ENCODE data around the gene AP1M1.

The AP1M1 gene

DNA sequence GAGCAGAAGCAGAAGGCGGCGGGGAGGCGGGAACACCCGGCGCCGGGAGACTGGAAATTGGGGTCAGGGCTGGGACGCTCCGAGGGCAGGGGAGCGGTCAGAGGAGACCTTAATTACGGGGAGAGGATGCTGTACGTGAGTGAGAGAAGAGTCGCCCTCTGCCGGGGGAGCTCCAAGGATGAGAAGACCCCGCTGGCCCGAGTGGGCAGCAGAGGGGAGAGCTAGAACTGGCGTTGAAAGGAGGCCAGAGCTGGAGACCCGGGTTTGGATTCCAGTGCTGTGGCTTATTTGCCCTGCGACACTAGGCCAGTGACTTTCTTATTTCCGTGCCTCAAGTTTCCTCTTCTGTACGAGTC lies 12.0 kb upstream of the AP1M1 start:
- DNase-seq, result no peak

DNA sequence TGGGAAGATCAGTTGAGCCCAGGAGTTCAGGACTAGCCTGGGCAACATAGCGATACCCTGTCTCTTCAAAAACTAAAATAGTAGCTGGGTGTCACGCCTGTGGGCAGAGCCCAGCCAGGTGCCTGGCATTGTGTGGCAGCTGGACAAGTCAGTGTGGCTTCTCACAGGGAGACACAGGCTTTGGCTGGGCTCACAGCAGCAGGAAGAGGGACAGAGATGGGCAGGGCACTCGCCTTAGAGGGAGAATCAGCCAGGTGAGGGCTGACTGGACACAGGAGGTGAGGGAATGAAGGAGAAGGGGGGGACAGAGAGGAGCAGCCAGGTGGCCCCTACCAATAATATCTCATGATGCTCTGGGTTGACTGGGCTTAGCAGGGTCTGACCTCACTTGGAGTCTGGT lies 9.2 kb upstream of the AP1M1 start:
- no peak for DNase-seq

DNA sequence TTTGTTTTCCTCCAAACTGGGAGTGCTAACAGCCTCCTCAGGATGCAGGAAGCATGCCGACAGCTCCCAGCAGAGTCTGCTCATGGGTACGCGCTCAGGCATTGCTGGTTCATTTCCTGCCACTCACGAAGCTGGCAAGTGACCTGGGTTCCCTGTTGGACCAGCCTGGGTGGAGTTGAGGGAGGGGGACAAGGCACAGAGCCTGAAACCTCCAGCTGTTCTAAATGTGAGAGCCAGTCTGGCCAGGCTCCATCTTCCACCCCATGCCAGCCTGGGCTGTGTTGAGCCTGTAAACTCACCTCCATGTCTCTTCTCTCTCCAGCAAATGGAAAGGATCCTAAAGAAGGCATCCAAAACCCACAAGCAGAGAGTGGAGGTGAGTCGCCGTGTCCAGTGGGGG lies 7.5 kb upstream of the AP1M1 start:
- no peak for DNase-seq

DNA sequence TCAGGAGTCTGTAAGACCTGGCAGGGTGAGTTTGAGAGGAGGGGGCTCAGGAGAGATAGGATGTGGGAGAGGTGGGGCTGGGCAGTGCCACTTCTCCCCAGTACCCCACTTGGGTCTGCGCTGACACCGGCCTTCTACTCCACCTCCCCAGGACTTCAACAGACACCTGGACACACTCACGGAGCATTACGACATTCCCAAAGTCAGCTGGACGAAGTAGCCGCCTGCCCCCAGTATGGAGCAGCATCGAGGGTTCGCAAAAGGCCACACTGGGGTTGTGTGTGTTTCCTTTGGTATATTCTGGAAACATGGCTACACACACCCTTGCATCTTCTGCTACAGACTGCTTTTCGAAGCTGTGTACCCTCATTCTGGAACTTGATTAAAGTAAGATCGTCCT lies 7.0 kb upstream of the AP1M1 start:
- DNase-seq, result no peak

DNA sequence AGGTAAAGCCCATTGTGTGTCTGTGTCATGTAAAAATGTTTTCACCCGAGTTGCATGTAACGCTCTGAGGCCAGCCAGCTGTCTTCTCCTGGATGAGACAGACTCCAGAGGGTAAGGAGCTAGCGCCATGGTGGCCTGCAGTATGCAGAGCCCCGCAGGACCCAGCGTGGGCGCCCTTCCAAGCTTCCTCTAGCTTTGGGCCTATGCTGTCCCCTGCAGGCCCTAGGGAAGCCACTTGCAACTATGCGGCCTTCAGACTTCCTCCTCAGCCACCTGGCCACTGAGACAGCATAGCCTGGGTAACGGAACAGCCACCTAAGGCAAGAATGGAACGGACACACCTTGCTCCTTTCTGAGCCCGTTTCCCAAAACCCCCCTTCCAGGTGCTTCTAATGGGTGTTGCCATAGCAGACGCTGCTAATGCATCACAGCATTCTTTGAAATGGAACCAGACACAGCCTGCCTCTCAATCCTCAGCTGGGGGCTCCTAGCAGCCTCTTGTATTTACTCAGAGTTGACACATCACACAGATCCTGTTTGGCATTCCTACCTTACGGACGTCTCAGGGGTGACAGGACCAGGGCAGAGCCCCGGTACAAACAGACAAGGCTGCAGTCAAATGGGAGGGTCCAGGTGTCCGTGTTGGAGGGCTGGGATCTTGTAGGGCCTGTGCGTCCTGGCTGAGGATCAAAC lies 6.3 kb upstream of the AP1M1 start:
- no peak for DNase-seq

DNA sequence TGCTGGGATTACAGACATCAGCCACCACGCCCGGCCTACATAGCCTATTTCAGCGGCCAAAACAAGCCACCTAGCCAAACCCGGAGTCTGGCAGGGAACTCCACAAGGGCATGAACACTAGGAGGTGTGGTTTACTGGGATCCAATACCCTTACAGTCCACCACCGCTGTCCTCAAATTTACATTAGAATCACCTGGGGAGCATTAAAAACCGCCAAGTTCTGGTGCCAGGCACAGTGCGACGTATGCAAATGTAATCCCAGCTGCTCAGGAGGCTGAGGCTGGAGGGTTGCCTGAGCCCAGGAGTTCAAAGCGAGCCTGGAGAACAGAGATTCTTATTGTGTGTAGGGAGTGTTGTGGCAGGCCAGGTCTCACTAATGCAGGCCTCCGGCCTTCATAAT lies 4.2 kb upstream of the AP1M1 start:
- no peak for DNase-seq

DNA sequence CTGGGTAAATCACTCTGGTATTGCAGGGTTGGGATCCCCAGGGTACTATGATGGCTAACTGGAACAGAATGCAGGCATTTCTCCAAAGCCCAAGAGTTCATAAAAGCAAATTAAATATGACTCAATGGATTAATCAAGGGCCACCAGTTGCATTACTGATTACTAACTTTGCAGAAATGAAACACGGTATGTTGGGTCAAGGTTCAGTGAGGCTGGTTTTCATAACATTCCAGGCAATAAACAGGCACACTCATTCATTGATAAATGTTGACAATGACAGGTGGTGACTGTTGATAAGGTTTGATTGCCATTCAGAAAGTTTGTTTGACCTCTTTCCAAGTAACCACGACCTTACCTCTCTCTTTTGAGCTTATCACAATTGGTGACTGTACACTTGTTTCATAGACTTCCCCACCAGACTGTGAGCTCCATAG lies 506 bp upstream of the AP1M1 start:
- no peak for DNase-seq

DNA sequence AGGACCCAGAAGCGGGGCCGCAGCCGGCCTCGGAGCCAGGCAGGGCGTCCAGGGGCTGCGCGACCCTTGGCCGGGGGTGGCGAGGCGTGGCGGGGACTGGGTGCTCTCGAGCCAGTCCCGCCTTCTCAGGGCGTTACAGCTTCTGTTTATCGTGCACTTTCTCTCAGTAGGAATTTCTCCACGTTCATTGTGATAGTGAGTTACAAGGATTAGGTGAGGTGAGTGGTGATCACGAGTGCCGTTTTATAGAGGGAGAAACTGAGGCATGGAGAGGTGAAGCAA lies 600 bp downstream of the AP1M1 start:
- no peak for DNase-seq

DNA sequence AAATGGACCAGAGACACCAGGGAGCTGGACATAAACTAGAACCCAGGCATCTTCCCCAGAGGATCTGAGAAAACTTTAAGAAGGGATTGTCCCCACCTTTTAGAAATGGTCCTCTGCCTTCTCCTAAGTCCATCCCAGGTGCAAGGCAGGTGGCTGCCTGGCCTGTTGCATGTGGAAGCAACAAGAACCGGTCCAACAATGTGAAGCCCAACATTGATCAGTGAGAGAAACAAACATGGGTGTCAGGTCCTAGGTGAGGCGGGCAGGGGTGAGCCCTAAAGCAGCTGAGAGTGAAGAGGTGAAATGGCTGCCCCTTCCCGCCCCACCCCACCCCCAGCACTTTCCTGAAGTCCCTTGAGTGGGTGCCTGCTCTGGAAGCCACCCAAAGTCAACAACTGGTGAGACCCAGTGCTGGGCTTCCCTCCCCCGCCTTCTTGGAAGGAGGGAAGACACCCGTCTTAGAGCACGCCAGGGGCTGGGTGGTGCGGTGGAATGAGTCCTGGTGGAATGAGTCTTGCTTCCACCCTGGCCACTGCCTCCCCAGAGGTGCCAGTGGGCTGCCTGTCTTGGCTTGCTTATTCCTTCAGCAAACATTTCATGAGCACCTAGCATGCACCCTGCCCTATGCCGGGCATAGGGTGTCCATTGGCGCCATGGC lies 1.7 kb downstream of the AP1M1 start:
- DNase-seq, result no peak

DNA sequence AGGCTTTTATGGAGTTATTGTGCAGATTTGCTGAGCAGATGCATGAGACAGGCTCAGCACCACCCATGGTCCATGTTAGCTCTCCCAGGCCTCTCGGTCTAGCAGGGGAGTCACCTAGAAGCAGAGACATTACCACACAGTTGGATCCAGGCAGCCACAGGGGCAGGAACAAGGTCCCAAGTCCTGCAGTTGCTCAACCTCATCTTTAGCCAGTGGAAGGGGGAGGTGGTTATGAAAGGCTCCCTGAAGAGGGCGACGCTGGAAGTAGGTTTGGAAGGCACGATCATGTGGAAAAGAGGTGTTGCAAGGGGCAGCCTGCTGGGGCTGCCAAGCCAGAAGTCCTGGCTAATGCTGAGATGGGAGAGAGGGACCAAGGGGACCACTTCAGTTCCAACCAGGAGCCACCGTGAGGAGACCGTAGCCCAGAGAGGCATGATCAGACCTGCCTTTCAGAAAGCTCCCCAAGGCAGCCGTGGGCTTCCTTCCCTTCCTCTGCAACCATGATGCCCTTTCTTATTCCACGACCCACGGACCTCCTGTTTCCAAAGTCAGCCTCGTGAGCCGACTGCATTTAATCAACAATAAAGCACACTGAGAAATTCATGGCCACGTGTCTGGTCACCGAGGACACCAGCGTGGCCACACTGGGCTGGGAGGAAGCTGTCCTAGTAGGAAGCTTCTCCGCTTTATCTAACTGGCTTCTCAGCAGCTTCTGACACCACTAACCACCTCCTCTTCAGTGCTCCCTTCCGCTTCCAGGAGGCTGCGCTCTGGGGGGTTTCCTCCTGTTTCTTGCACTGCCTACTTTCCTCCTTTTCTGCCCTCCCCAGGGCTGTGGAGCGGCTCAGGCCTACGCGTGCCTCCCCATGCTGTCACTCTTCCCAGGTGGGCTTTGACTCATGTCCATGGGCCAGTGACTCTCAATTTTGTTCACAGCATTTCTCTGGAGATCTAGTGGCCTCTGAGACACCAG lies 2.6 kb downstream of the AP1M1 start:
- DNase-seq, result no peak

DNA sequence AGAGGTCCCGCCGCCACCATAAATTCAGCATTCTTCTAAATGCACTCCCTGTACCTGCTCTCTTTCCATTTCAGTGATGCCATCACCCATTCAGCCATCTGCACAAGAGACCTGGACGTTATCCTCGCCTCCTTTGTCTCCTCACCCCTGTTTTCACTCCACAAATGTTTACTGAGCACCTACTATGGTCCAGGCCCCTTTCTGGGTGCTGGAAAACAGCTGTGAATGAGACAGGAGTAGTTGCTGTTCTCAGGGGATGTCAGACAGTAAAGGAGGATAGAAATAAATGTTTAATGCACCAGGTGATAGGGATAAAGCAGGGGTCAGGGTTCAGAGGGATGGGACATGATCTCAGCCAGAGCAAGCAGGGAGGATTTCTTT lies 3.3 kb downstream of the AP1M1 start:
- no peak for DNase-seq

DNA sequence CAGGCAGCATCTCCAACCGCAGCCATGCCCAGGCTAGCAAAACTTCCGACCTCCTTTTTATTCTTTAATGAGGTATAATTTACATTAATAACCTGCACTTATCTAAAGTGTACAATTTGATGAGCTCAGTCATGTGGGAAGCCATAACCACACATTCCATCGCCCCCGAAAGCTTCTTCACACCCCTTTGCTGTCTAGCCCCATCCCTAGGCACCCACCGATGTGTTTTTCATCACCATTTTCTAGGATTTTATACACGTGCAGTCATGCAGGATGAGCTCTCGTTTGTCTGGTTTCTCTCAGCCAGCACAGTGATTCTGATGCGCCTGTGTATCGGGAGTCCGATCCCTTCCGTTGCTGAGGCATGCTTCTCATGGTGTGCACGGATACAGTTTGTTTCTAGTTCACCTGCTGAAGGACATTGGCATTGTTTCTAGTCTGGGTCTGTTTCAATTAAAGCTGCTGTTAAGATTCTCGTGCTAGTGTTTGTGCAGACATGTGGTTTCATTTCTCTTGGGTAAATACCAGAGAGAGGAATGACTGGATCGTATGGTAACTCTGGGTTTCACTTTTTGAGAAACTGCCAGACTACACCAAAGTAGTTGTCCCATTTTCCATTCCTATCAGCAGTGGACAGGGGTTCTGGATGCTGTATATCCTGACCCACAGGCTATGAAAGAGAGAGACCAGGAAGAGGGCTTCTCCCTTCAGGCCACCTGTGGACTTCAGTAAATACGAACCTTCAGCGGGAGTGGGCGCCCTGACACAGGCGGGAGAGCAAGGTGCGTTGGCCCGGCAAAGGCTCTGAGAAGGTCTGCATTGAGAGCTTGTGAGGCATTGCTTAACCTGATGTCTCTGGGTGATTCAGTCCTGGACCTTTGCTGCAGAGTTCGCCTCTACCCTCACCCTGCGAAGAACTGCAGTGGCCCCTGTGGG lies 4.9 kb downstream of the AP1M1 start:
- no peak for DNase-seq

DNA sequence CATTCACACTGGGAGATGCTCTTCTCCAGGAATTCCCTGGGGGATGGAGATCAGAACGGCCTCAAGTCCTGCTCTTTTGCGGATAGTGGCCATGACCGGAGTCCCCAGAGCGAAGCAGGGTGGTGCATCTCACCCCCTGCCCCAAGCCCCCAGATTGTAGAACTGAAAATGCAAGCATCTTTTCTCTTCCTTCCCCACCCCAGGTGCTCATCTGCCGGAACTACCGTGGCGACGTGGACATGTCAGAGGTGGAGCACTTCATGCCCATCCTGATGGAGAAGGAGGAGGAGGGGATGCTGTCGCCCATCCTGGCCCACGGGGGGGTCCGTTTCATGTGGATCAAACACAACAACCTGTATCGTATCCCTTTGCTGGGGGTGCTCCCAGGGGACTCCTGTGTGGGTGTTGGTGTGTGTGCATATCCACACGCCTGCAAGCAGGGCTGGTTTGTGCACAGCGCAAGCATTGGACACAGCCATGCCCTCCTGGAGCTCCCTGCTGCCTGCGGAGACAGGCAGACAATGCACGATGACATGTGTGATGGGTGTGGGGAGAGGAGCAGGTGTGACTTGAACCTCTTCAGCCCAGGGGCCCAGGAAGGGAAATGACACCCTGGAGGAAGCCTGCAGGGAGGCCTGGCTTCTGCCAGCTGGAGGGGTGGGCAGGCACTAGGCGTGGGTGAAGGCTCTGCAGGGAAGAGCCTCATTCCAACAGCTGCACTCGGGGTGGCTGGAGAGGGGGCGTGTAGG lies 5.7 kb downstream of the AP1M1 start:
- DNase-seq, result no peak

DNA sequence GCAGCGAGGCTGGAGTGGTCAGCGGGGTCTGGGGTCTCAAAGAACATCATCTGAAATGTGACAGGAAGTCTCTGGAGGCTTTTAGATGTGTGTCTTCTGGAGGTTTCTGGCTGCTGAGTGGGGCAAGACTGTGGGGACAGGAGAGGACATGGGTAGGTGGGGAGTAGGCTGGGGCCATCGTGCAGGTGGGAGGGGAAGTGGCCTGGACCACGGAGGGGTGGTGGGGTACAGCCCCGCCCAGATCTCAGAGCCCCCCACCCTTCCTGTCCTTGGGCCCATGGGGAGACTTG lies 6.2 kb downstream of the AP1M1 start:
- DNase-seq, result no peak

DNA sequence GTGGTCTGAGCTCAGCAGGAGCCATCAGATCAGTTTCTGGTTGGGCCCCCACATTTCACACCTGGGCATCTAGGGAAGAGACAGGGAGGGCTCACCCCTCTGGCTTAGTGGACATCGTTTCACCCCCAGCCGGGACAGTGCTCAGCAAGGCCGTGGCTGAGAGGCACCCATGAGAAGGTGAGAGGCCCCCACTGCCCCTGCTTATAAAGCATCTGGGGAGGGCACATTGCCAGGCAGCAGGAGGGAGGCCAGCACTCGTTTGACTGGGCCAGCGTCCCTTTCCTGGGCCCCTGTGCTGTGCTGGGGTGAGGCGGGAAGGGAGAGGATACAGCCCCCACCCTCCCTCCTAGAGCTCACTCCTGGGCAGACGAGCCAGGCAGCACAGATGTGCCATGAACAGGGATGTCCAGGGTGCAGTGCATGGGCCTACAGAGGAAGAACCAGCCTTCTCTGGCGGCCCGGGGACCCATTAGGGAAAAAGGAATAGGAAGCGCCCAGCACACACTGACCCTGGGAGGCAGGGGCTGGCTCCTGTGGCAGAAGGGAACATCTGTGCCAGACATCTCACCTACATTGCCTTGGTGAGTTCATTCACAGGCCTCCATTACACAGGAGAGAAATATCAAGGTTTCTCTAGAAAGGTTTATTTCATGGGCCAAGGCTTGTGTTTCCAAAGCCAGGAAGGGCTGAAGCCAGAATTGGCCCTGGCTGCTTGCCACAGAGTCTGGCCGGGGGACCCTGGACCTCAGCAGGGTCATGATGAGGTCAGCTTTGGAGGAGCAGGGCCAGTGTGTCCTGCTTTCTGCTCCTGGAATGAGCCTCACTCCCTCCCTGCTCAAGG lies 7.7 kb downstream of the AP1M1 start:
- no peak for DNase-seq

DNA sequence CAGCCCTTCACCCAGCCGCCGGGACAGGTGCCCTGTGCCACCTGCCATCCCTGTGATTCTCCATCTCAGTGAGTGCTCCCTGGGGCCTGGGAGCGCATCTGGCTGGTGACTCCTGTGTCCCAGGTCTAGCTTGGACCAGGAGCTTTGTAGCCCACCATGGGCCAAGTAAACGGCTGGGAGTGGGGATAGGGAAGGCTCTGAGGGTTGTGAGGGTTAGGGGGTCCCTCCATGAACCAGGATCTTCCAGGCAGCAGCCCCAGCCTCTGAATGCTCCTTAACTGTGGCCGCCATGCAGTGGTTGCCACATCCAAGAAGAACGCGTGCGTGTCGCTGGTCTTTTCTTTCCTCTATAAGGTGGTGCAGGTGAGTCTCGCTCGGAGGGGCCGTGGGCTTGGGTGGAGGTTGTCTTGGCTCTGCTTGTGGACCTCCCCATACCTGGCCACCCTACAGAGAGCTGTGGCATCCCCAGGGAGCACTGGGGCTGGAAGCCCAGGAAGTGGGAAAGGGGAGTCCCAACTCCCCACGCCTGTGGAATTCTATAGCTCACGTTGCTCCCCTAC lies 8.4 kb downstream of the AP1M1 start:
- no peak for DNase-seq

DNA sequence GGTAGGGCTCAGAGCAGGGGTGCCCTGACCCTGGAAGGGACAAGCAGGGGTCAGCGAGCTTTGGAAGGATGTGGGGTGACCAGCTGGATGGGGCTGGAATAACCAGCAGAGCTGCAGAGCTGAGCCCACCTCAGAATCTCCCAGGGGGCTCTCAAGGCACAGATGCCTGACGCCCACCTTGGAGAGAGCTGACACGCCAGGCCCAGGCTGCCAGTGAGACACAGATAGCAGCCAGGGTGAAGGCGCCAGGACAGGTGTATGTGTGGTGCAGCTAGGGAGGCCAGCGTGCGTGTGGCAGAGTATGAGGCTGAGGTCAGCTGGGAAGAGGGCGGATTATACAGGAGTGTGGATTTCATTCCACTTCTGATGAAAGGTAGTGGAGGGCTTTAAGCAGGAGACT lies 8.9 kb downstream of the AP1M1 start:
- DNase-seq, result no peak

DNA sequence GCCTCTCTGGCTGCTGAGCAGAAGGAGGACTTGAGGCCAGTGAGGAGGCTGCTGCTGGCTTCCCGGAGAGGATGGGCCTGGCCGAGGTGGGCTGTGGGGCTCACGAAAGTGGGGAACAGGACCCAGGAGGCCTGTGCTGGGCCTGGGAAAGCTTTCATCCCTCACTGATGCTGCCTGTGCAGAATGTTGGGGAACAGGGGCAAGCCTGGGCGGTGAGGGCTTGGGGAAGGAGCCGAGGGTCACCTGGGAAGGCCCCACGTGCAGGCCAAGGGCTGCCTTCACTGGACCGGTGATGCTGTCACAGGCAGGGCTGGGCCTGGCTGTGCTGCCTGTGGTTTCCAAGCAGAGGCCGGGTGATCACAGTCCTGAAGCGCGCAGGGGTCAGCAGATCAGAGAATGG lies 9.4 kb downstream of the AP1M1 start:
- no peak for DNase-seq

DNA sequence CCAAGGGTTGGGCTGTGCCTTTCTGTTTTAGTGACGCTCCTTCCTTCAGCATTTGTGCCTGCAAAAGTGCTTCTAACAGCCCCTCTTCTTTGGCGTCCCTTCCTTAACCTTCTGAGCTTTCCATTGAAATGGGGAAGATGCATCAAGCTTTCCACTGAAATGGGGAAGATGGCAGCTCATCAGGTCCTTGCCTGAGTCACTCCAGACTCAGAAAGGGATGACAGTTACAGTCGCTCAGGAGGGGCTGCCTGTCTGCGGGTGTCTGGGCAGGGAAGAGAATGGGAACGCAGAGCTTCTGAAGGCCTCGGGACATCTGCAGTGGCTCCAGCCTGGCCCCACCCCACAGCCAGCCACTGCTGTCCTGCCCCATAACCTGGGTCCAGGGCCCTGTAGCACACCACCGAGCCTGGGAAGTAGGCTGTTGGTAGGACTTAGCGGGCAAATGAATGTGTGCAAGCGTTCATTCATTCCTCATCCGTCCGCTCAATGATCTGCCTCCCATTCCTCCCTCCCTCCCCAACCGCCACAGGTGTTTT lies 9.8 kb downstream of the AP1M1 start:
- no peak for DNase-seq

DNA sequence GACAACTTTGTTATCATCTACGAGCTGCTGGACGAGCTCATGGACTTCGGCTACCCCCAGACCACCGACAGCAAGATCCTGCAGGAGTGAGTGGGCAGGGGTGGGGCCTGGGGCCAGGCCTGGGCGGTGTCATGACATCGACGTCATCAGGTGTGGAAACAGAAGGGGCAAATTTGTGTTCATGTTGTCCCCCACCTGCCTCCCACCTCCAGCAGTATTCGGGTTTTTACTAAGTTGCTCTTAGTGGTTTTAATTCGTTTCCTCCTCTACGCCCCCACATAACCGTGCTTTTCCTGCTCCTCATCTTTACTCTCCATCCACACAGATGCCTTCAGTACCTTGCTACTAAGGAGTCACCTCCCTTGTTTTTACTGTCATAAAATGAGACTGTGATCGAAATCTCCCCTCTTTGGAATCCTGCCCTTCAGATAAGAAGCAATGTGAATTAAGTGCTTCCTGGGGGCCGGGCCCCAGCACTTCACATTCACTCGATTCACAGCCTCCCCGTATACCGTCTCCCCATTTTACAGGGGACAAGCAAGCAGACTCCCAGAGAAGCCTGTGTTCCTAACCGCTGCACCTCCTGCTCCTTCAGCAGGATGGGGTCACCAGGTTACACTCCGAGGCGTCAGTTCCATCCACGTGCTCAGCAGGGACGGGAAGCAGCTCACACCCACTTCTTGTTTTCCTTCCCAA lies 10.5 kb downstream of the AP1M1 start:
- no peak for DNase-seq
